NCI-H510A treated with DMSO at 0.1 percent for 48 hours (cell line): ENCODE results near the gene STK32B.
"Not testable (repeated sequence)": the region's sequence is repeated elsewhere in the genome, so short reads cannot be mapped to it uniquely, and the experiment has no call there.

Experiments used
- DNase-seq: peaks from one replicate; lab custom pipeline; 2025; lab: John Stamatoyannopoulos, UW

Gene STK32B

GRCh38 chr4:5266991-5267390, 215.7 kb downstream of the STK32B start:
- no peak for DNase-seq

DNA sequence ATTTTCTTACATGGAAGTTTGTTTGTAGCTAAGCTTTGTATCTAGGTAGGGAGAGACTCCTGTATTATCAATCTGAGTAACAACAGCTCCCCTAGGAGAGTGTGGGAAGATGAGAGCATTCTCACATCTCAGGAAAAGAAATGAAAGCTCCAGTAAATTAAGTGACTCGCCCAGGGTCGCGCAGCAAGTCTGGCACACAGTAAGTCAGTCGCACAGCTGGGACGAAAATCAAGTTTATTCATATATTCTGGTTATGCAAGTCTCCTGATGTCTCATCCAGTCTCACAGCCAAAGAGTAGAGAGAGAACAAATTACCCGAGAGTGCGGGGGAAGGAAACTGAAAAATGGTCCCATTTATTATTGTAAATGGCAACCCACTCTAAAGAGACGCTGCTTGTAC, 216.1 kb downstream of the STK32B start:
- DNase-seq, result no peak

DNA sequence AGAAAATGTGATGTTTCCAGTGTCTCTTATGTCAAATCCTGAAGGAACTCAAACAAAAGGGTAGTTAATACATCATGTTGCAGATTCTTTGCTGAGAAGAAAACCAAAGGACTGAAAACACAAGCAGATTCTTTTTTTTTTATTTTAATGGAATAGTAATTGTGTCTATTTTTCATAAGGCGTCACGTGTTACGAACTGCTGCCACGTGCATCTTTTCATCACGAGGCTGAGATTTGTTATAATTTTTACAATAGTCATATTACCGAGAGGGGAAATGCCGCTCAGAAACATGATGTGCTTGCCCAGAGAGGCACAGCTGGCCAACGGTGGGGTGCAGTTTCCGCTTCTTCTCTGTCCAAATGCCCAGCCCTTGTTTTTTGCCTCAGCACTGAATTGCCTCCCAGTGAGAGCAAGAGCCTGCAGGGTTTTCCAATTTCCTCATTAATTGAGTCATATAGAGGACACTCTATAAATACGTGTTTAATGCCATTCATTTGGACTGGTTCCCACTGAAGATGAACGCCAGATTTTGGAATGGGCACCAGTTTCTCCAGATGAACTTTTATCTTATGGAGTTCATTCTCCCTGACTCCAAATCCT, 225.3 kb downstream of the STK32B start:
- no peak for DNase-seq

- no peak for DNase-seq
Observed at GRCh38 chr4:5277079-5277478, 225.8 kb downstream of the STK32B start.

- no peak for DNase-seq
Observed at GRCh38 chr4:5278213-5278612, 226.9 kb downstream of the STK32B start.

- not testable (repeated sequence) for DNase-seq
Observed at GRCh38 chr4:5280069-5280468, 228.8 kb downstream of the STK32B start.

DNA sequence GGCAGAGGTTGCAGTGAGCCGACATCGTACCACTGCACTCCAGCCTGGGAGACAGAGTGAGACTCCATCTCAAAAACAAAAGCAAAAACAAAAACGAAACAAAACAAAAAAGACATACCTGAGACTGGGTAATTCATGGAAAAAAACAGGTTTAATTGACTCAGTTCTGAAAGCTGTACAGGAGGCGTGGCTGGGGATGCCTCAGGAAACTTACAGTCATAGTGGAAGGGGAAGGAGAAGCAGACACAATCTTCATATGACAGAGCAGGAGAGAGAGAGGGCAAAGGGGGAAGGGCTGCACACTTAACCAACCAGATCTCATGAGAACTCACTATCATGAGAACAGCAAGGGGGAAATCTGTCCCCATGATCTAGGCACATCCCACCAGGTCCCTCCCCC, 229.5 kb downstream of the STK32B start:
- no peak for DNase-seq

GRCh38 chr4:5283837-5284236, 232.6 kb downstream of the STK32B start:
- no peak for DNase-seq

DNA sequence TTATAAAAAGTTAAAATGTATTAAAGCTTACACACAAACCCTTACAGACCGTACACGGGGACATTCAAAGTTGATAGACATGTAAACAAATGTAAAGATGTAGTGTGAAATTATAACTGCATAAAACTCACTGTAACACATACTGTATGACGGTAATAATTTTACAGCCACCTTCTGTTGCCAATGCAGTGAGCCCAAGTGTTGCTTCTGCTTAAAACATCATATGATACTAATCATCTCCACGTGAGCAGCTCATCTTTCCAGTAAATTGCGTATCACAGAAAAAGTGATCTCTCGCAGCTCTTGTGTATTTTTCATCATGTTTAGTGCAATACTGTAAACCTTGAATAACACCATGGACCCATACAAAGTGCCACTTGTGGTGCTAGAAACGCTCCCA, 233.2 kb downstream of the STK32B start:
- DNase-seq, result no peak

DNA sequence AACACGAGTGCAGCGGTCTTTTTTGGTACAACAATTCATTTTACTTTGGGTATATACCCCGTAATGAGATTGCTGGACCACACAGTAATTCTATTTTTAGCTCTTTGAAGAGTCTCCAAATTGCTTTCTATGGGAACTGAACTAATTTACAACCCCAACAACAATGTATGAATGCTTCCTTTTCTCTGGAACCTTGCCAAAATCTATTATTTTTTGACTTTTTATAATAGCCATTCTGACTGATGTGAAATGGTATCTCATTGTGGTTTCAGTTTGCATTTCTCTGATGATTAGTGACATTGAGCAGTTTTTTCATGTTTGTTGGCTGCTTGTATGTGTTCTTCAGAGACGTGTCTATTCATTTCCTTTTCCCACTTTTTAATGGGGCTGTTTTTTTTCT, 240.8 kb downstream of the STK32B start:
- no peak for DNase-seq

DNA sequence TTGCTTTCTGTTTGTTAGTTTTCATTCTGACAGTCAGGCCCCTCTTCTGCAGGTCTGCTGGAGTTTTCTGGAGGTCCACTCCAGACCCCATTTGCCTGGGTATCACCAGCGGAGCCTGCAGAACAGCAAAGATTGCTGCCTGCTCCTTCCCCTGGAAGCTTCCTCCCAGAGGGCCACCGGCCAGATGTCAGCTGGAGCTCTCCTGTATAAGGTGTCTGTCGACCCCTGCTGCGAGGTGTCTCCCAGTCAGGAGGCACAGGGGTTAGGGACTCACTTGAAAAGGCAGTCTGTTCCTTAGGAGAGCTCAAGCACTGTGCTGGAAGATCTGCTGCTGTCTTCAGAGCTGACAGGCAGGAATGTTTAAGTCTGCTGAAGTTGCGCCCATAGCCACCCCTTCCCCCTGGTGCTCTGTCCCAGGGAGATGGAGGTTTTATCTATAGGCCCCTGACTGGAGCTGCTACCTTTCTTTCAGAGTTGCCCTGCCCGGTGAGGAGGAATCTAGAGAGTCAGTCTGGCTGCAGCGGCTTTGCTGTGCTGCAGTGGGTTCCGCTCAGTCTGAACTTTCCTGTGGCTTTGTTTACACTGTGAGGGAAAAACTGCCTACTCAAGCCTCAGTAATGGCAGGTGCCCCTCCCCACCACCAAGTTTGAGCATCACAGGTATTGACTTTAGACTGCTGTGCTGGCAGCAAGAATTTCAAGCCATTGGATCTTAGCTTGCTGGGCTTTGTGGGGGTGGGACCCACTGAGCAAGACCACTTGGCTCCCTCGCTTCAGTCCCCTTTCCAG, 246.9 kb downstream of the STK32B start:
- not testable (repeated sequence) for DNase-seq

DNA sequence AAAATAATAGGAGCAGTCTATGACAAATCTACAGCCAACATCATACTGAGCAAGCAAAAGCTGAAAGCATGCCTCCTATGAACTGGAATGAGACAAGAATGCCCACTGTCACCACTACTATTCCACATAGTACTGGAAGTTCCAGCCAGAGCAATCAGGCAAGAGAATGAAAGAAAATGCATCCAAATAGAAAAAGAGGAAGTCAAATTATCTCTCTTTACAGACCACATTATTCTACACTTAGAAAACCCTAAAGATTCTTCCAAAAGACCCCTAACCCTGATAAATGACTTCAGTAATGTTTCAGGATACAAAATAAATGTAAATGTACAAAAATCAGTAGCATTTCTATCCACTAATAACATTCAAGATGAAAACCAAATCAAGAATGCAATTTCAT, 249.0 kb downstream of the STK32B start:
- DNase-seq, result no peak

GRCh38 chr4:5307928-5308327, 256.6 kb downstream of the STK32B start:
- no peak for DNase-seq

- no peak for DNase-seq
Observed at GRCh38 chr4:5322321-5322720, 271.0 kb downstream of the STK32B start.

- DNase-seq, result no peak
Observed at GRCh38 chr4:5330339-5330989, 279.2 kb downstream of the STK32B start.

DNA sequence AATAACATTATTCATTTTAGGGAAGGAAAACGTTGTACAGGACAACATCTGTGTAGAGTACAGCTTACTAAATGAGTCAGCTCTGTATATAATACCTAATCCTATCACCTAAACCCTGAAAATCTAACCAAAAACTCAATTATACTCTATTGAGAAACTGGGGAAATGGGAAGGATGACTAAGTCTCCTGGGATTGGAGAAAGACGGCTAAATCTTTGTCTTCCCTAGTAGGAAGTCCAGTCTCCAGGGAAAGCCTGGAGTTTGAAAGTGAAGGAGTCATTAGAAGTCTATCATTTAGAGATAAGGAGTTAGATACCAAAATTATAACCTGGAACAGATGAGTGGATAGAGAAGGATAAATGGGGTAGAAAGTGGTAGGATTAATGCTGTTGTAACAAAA, 286.5 kb downstream of the STK32B start:
- no peak for DNase-seq

DNA sequence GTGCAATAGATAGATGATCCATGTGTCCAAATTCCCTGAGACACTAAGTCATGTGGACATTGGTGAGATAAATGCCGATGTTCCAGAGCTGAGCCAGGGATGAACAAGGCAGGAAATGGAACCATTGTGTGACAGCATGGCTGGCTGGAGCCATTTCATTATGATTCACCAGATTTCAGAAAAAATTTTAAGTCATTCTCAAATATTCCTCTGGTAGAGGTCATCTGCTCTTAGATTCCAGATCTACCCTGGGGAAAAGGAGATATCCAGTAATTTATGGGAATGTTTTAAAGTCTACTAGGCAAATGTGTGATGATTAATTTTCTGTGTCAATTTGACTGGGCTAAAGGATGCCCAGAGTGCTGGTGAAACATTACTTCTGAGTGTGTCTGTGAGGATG, 287.3 kb downstream of the STK32B start:
- DNase-seq, result no peak

DNA sequence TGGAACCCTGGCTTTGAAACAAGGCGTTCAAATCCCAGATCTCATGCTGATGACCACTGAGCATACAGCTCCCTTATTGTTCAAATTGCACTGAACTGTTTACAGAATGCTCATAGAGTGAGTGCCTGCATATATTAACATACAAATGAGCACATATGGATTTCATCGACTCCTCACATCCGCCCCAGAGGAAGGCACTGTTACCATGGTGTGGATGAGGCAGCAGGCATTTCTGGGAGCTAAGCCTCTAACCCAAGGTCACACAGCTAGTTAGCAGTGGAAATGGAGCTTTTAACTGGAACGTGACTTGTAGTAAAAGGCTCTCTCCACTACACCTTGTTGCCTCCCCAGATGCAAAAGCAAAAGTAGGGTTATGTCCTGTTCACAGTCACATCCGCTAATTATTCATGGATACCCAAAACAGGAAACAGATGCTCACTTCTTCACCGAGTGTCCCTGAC, 289.7 kb downstream of the STK32B start:
- DNase-seq, result no peak

DNA sequence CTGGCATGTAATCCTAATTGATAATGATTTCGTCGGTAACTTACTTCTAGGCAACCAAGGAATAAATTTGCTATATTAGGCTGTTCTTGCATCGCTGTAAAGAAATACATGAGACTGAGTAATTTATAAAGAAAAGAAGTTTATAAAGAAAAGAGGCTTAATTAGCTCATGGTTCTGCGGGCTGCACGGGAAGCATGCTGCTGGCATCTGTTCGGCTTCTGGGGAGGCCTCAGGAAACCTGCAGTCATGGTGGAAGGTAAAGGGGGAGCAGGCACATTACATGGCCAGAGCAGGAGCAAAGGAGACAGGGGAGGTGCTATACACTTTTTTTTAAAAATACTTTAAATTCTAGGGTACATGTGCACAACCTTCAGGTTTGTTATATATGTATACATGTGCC, 290.2 kb downstream of the STK32B start:
- DNase-seq, result no peak

DNA sequence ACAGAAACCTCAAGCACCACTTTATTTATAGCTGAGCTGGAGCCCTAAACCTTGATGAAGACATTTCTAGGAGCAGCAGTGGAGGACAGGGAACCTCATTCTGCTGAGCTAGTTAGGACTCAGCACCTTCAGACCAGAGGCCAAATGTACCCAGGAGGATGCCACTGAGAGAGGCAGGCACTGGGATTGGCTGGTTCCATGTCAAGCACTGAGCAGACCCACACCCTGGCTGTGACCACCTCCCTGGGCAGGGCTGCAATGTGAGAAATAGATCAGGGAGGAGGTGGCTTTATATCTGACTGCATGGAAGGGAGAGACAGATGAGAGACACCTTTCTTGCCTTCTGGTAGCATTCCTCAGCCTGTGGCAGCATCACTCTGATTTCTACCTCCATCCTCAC, 304.6 kb downstream of the STK32B start:
- no peak for DNase-seq

DNA sequence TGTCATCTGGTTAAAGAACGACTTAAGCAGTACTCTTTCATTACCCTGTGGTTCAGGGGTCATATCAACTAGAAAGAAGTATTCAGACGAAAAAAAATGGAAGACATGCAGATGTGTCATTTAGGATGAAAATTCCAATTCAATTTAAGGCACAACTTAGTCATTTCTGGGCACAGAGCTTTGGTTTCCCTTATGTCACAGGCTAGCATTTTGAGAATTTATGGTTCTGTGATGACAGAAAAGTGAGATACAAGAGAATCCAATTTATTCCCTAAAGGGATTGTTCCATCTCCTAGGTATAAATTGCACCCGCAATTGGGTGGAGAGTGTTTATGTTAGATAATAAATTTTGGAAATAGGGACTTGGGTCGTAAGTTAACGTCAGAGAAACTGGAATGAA, 306.6 kb downstream of the STK32B start:
- no peak for DNase-seq

DNA sequence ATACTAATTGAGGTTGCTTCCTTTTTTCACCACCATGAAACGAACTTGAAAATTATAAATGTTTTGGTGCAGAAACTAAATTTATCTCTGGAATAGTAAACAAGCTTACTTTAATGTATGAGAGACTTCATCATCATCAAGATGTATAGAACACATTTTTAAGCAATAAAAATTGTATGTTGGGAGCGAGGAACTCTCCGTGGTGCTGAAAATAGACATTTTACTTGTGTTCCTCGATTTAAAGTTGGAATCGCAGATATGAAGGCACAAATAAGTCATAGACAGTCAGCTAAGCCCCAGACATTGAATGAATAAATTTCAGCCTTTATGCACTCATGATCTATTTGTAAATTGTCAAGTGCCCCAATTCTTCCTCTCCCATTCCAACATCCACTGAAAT, 310.7 kb downstream of the STK32B start:
- no peak for DNase-seq

GRCh38 chr4:5364406-5364805, 313.1 kb downstream of the STK32B start:
- DNase-seq, result no peak
